Mammary epithelial cell (primary cell): ENCODE data around the gene SPECC1.

ENCODE experiments used
- EZH2 ChIP-seq: IDR thresholded peaks from 2 replicates; pipeline ENCODE4 v1.6.1; 2012; ENCODE audit warnings: low read length, inconsistent platforms, borderline replicate concordance
- TF ChIP-seq, protein P1 (sequence below), 2 donors: IDR thresholded peaks in 1 of 2; conservative IDR thresholded peaks in 1 of 2; 2 replicates each; pipeline ENCODE4 v1.5.1; 2011 to 2012; ENCODE audit warnings: inconsistent platforms in 2 of 2, low read length in 2 of 2, mild to moderate bottlenecking in 2 of 2, control low read depth in 1 of 2, low read depth in 1 of 2; ENCODE audit not compliant: insufficient read depth in 1 of 2; ENCODE audit errors: extremely low read depth in 1 of 2

DNA sequence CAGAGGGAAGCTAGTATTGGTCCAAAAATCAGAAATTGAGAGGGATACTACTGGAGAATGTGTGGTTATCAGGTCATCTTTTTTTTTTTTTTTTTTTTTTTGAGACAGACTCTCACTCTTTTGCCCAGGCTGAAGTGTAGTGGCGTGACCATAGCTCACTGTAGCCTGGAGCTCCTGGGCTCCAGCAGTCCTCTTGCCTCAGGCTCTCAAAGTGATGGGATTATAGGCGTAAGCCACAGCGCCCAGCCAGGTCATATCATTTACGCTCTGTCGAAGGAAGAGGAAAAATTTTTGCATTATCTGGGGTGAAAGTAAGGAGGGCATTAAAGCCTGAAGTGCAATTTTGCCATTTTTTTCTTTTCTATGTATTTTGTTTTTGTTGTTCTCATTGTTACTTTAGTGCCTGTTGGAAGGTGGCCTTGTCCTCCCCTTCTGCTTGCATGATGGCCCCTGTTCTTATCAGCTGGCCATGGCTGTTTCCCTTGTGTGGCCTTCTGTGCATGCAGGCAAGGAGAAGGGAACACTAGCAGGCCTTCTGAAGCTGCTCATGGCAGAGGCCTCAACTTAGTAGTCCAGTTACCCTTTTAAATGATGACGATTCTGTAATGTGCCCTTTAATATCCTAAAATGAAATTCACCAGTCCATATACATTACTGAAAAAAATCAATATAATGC lies 118.3 kb downstream of the SPECC1 start:
- TF ChIP-seq, protein P1, sequence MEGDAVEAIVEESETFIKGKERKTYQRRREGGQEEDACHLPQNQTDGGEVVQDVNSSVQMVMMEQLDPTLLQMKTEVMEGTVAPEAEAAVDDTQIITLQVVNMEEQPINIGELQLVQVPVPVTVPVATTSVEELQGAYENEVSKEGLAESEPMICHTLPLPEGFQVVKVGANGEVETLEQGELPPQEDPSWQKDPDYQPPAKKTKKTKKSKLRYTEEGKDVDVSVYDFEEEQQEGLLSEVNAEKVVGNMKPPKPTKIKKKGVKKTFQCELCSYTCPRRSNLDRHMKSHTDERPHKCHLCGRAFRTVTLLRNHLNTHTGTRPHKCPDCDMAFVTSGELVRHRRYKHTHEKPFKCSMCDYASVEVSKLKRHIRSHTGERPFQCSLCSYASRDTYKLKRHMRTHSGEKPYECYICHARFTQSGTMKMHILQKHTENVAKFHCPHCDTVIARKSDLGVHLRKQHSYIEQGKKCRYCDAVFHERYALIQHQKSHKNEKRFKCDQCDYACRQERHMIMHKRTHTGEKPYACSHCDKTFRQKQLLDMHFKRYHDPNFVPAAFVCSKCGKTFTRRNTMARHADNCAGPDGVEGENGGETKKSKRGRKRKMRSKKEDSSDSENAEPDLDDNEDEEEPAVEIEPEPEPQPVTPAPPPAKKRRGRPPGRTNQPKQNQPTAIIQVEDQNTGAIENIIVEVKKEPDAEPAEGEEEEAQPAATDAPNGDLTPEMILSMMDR (conservative IDR thresholded peaks at IDR 0.05 in 1 of 2, IDR thresholded peaks at IDR 0.05 in 1 of 2; ENCODE audit: extremely low read depth in 1 of 2, insufficient read depth in 1 of 2, low read depth in 1 of 2, low read length in 2 of 2), result no peak
- TF ChIP-seq EZH2, result no peak
